Kidney (tissue), 14 donors: ENCODE results near the gene MATN1. TPM values are rescaled to one million over a fixed set of nuclear protein-coding genes. Genes with fewer than 3 reads are reported as not detected.
"Not testable (repeated sequence)": the region's sequence is repeated elsewhere in the genome, so short reads cannot be mapped to it uniquely, and the experiment has no call there.

Experiments used
- DNase-seq, 5 donors: peaks; one replicate each; pipeline ENCODE4 v3.0.0-alpha.2; 2013 to 2020
- FAIRE-seq: peaks from 2 replicates; lab custom pipeline; 2012; peaks lifted over from hg19 to GRCh38; lab: Jason Lieb, UNC
- H3K27ac ChIP-seq, 2 donors: one replicate each; pipeline ENCODE4 v1.7.0; 2013; ENCODE audit warnings: low read depth in 2 of 2, low read length in 2 of 2, inconsistent platforms in 1 of 2
- H3K27me3 ChIP-seq: one replicate; pipeline ENCODE4 v1.7.1; 2013; ENCODE audit warnings: low read length, inconsistent platforms; ENCODE audit not compliant: control insufficient read depth, insufficient read depth
- H3K36me3 ChIP-seq, 3 donors: one replicate each; pipeline versions ENCODE4 v1.7.0 to v1.7.1; 2013; ENCODE audit warnings: low read length in 3 of 3, control low read depth in 1 of 3, inconsistent platforms in 1 of 3; ENCODE audit not compliant: insufficient read depth in 3 of 3, control insufficient read depth in 2 of 3
- H3K4me1 ChIP-seq, 3 donors: one replicate each; pipeline versions ENCODE4 v1.7.0 to v1.7.1; 2013; ENCODE audit warnings: low read length in 3 of 3, inconsistent platforms in 1 of 3, low read depth in 1 of 3; ENCODE audit not compliant: control insufficient read depth in 2 of 3, insufficient read depth in 2 of 3
- H3K4me3 ChIP-seq, 3 donors: one replicate each; pipeline versions ENCODE4 v1.7.0 to v1.8.1; 2013; ENCODE audit warnings: low read length in 3 of 3, control low read depth in 1 of 3, inconsistent platforms in 1 of 3
- H3K9ac ChIP-seq, 3 donors: one replicate each; pipeline versions ENCODE4 v1.7.0 to v1.7.1; 2013; ENCODE audit warnings: low read length in 3 of 3, control low read depth in 1 of 3, inconsistent platforms in 1 of 3
- H3K9me3 ChIP-seq, 3 donors: one replicate each; pipeline versions ENCODE4 v1.7.0 to v1.7.1; 2013; ENCODE audit warnings: low read length in 3 of 3, control low read depth in 1 of 3, inconsistent platforms in 1 of 3; ENCODE audit not compliant: control insufficient read depth in 2 of 3, insufficient read depth in 1 of 3
- CTCF ChIP-seq: IDR thresholded peaks from 3 replicates; pipeline ENCODE4 v1.5.1; 2012; ENCODE audit warnings: mild to moderate bottlenecking, moderate library complexity, borderline replicate concordance; ENCODE audit not compliant: insufficient read depth; ENCODE audit errors: extremely low read depth
- intact Hi-C: fragments of 100-400 bp; cut with DNase I; formaldehyde crosslinking; loops from one replicate; pipeline ENCODE4 v1.11.1; 2022
- polyA plus RNA-seq: library from polyadenylated mRNA; stranded (reverse); fragments of 350-450 nt; fragmentation: Illumina TruSeq; extraction: RNeasy Lipid Tissue Mini Kit (QIAGEN cat#74804); gene quantifications from one replicate; pipeline ENCODE4 v1.2.3, GENCODE V29; 2014; ENCODE audit warnings: low read depth, low replicate concordance; ENCODE audit not compliant: insufficient read depth
- total RNA-seq: library from RNA; stranded (reverse); fragmentation: NEBNext Ultra II Directional; extraction: Animal tissue kit (Norgen Biotek cat#: 25700); gene quantifications from one replicate; pipeline ENCODE4 v1.2.1, GENCODE V29; 2021
- donor health status: control.
- donor health status: control.
- donor health status: control.
- donor health status: control.
- donor health status: control.
- donor health status: DM: yes; HTN: yes; CAD: no.
- donor health status: Normal renal cell carcinoma (clear cell type).

MATN1 gene
- total and polyA plus RNA-seq, 2 donors from 2014 or later: 0.13 TPM; not detected in 1

- FAIRE-seq (no peak), DNase-seq (no peak)
- no peak overlapping the region for H3K4me3 ChIP-seq
- H3K9ac ChIP-seq: no peak overlapping the region
- intact Hi-C loops: no loop called here
- no peaks in the 10 kb centered on the region for H3K4me1 ChIP-seq
- H3K27ac ChIP-seq: no peak overlapping the region
- no peak for TF ChIP-seq CTCF
- no peaks in the 10 kb centered on the region for H3K27me3 ChIP-seq
- H3K9me3 ChIP-seq: no peaks in the 10 kb centered on the region
- no peaks in the 10 kb centered on the region for H3K36me3 ChIP-seq
Measured at GRCh38 chr1:30691480-30691879, 31.9 kb downstream of the MATN1 start.

GRCh38 chr1:30689901-30690645, 33.3 kb downstream of the MATN1 start:
- Histone ChIP-seq H3K9ac (no peak overlapping the region), H3K4me3 (no peak overlapping the region), H3K27ac (no peak overlapping the region), H3K4me1 (no peaks in the 10 kb centered on the region), H3K27me3 (no peaks in the 10 kb centered on the region), H3K9me3 (no peaks in the 10 kb centered on the region), H3K36me3 (no peaks in the 10 kb centered on the region)
- DNase-seq: peak in 1 of 5 donors; percentile 41
- TF ChIP-seq CTCF: no peak
- intact Hi-C loops: no loop called here
- FAIRE-seq: no peak

- no peak for TF ChIP-seq CTCF
- no peak for FAIRE-seq
- Histone ChIP-seq H3K4me1 (no peaks in the 10 kb centered on the region), H3K27me3 (peaks cover 5% of the 10 kb centered on the region), H3K27ac (no peak overlapping the region), H3K9me3 (no peaks in the 10 kb centered on the region), H3K9ac (no peak overlapping the region), H3K4me3 (no peak overlapping the region), H3K36me3 (no peaks in the 10 kb centered on the region)
- intact Hi-C loops: no loop called here
- DNase-seq: no peak
Measured at GRCh38 chr1:30688920-30689794, 34.2 kb downstream of the MATN1 start.

- H3K36me3 ChIP-seq, intact Hi-C loops, H3K9ac ChIP-seq, FAIRE-seq, H3K27me3 ChIP-seq, H3K4me3 ChIP-seq, H3K9me3 ChIP-seq, H3K4me1 ChIP-seq, H3K27ac ChIP-seq, DNase-seq: not testable (repeated sequence)
Measured at GRCh38 chr1:30688516-30688915, 34.9 kb downstream of the MATN1 start.
